Measurements from ENCODE around the gene LAIR2.

The LAIR2 gene

DNA sequence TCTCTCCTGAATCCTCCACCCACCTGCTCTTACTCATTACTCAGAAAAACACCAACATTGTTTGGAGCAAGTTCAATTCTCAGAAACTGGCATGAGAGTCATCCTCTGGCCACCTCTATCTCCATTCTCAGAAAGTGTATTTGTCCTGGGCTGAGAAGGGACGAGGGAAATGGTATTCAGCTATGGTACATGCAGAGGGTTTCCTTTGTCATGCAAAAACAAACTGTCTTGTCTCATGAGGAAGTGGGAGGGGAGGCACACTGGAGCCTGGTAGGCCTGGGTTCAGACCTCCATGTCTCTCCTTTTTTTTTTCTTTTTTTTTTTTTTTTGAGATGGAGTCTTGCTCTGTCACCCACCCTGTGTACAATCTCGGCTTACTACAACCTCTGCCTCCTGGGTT lies 39.1 kb downstream of the LAIR2 start:
- no peak for DNase-seq

DNA sequence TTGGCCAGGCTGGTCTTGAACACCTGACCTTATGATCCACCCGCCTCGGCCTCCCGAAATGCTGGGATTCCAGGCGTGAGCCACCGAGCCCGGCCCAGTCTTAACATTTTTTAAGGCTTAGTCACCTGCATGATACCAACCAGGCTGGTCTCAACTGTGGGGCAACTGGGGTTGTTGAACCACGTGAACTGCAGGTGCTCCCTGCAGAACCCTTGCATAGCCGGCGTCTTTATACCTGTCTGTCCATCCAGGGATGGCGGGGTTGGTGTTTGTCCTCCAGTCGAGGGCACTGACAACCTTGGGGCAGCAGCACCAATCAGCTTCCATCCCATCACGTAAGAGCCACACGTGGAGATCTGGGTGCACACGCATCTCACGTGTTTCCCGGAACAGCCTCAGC lies 46.2 kb downstream of the LAIR2 start:
- no peak for DNase-seq

DNA sequence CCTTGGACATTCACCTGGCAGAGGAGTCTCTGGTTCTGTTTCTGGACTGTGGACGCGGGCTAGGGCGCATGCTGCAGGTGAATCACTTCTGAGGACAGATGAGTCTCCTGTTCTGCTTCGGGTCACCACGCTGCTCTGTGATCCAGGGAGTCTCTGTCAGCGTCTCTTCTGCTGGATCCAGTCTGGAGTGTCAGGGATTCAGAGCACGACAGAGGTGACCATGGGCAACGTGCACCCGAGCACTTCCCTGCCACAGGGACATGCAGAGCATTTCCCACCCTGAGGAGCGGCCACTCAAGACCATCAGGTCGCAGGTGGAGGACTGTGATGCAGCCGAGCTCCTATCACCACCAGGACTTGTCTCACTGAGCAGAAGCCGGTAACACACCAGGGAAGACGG lies 46.6 kb downstream of the LAIR2 start:
- no peak for DNase-seq

DNA sequence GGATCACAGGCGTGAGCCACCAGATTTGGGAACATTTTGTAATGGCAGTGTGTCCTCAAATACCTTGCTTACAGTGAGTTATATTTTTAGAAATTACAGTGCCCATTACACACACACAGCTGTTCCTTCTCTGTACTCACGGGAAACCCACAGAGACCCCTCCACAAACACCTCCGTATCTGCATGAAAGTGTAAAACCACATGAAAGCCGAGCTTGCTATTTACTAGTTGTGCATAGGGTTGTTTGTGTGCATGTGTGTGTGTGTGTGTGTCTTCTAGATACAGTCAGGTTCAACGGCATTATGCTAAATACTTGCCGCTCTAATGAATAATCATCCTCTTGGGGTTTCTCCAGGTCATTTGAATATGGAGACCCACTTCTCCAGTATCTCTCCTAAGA lies 48.7 kb downstream of the LAIR2 start:
- no peak for DNase-seq

DNA sequence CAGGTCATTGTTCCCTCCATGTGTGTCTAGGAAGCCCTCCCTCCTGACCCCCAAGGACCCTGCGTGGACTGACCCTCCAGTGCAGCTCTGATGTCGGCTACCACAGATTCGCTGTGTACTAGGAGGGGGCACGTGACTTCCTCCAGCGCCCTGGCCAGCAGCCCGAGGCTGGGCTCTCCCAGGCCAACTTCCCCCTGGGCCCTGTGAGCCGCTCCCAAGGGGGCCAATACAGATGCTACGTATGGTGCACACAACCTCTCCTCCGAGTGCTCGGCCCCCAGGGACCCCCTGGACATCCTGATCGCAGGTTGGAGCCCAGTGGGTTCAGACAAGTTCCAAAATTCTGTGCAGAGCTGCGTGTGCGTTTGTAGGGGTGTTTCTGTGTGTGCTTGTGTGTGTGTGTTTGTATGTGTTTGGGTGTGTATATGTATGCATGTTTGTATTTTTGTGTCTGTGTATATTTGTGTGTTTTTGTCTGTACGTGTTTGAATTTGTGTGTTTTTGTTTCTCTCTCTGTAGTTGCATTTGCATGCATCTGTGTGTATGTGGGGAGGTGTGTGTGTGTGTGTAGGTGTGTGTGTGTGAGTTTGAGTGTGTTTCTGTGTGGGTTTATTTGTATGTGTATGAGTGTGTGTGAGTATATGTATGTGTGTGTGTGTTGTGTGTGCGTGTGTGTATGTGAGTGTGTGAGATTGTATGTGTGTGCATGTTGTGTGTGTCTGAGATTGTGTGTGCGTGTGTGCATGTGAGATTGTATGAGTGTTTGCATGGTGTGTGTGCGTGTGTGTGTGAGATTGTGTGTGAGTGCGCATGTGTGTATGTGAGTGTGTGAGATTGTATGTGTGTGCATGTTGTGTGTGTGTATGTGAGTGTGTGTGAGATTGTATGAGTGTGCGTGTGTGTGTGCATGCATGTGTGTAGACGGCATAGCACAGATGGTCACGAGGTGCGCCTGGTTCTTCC lies 49.6 kb downstream of the LAIR2 start:
- no peak for DNase-seq

DNA sequence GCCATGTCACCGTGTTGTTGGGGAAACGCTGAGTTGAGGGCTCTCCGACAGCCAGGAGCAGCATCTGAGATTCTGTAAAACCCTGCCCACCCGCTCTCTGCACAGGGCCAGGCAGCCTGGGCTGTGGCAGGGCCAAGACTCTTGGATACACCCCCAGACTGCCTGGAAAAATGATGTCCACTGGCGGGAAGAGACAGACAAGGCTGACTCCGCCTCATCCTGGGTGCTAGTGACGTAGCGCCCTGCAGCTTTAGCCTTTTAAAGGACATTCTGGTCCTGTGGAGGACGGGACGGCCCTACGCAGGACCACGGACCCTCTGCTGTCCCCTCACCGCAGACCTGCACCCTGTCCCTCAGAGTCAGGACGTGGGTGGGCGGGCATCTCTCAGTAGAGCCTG lies 50.3 kb downstream of the LAIR2 start:
- DNase-seq = no peak

DNA sequence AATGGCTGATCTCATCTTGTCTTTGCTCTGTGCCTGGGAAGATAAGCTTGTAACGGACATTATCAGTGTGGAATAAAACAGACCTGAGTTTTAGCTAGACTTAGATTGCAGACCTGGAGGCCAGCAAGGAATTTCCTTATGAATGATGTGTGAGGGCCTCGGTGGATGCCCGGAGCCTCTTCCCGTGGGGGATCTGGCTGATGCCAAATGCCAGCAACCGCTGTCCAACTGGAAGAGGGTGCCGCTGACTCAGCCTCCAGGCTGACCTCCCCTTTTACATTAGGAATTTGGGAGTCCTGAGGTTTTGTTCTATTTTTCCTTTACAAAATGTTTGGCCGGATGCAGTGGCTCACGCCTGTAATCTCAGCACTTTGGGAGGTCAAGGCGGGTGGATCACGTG lies 51.4 kb downstream of the LAIR2 start:
- no peak for DNase-seq

DNA sequence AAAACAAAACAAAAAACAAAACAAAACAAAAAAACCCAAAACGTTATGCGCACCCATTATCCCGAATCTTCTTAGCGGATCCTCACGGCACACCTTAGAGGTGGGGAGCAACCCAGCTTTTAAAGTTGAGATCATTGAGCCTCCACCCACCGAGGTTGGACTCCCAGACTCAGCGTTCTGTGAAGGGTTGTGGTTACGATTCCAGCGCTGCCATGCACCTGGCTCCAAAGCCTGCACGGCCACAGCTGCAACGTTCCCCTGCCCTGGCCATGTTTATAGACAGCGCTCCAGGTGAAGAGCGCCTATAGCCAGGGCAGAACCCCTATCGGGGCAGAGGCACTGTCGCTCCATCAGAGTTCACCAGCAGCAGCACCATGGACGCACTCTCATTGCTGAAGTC lies 52.3 kb downstream of the LAIR2 start:
- no peak for DNase-seq

DNA sequence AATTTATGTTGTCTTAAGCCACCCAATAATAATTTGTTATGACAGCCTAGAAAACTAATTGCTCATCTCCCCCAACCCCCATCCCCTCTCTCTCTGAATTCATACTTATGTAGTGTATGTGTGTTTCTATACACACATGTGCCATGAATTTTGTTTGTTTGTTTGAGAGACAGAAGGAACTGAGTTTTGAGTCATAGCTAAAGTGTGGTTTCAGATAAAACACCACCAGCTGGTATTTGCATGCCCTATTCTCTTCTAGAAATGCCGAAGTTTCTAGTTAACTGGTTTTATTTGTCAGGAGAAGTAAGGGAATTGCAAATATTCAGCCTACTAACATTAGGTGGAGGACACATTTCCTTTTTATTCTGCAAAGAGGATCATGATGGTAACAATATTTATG lies 53.6 kb downstream of the LAIR2 start:
- DNase-seq = no peak

DNA sequence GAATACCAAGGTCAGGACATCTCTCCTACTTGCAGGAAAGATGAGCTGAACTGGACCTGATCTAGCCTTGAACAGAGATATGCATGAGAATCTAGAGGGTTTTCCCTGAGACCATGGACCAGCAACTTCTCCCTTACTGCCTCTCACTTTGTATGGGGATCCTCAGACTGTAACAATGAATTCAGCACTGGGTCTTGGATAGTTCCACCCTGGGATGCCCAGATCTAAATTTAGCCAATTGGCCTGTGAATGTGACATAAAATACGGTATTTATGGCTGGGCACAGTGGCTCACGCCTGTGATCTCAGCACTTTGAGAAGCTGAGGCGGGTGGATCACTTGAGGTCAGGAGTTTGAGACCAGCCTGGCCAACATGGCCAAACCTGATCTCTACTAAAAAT lies 55.7 kb downstream of the LAIR2 start:
- DNase-seq = no peak

Measured in activated CD8-positive, alpha-beta memory T cell treated with anti-CD3 and anti-CD28 coated beads, Interleukin-2, amount 50 U/mL, for 4 hours (primary cell).